ENCODE data around the gene OR2C1.
A peak's percentile ranks its signal among the peaks of the same experiment; 100 is the strongest.

Gene OR2C1

GRCh38 chr16:3355589-3355988 lies at the start of gene OR2C1:
OR2C1 (plus strand) TSS chr16:3355889; CDS start chr16:3355941, 52 bp downstream.
- DNase-seq (ENCODE audit: low read depth in 2 of 3, low spot score in 2 of 3): no peak

DNA sequence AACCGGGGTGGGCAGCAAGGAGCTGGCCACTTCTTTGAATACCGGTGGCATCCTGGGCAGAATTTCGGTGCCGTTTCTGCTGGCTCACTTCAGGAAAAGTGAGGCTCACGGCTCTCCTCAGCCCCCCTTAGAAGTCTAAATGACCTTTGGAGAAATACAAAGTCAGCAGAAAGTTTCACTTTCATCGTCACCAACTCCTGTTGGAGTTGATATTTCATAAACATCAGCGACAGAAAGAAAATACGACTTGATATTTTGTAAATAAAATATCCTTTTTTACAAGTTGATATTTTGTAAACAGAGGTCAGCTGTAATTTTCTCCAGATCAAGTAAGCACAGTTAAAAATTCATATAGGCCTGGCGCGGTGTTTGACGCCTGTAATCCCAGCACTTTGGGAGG lies 49.6 kb upstream of the OR2C1 start:
- DNase-seq (ENCODE audit: low read depth in 2 of 3, low spot score in 2 of 3): no peak

DNA sequence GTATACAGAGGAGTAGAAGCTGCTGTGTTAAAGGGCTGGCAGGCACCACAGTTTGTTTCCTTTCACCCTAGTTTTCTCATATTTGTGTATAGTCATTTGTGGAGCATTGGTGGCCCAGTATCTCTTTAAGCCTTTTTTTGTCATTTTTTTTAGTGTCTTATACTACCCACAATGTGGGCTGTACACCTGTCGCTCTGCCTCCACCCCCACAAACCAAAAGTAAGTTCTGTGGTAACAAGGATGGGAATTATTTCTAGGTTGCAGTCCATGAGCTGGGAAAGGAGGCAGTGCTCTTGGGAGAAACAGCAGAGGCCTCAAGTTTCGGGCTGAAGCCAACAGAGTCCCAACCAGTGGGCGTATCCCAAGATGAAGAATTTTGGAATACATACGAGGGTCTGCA lies 44.2 kb upstream of the OR2C1 start:
- DNase-seq (ENCODE audit: low read depth in 2 of 3, low spot score in 2 of 3): no peak

DNA sequence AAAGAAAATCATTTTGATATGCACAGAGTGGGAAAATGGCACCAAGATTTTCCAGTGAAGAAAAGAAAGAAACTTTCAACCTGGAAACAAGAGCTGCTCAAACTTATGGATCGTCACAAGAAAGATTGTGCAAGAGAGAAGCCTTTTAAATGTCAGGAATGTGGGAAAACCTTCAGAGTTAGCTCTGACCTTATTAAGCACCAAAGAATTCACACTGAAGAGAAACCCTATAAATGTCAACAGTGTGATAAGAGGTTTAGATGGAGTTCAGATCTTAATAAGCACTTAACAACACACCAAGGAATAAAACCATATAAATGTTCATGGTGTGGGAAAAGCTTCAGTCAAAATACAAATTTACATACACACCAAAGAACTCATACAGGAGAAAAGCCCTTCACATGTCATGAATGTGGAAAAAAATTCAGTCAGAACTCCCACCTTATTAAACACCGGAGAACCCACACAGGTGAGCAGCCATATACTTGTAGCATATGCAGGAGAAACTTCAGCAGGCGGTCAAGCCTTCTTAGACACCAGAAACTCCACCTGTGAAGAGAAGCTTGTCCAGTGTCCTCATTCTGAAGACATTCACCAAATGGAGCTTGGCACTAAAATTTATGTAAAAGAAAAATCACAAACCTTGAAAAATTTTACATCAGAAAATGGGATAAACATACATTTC lies 38.2 kb upstream of the OR2C1 start:
- DNase-seq (ENCODE audit: low read depth in 2 of 3, low spot score in 2 of 3): no peak

DNA sequence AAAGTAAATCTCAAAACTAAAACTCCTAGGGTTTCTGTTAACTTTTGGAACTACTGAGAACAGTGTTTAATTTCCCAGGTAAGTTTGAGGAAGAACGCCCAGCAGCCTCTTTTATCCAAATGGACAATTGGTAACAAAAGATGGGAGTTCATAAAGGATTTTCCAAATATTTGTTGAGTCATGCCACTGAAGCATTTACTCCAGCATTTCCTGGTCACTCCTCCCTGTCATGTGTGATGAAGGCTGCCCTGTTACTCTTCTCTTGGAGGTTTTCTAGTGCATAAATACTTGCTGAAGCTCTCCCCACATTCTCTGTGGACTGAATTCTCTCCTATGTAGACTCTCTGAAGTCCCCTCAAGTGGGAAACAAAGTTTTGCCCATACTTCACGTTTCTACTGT lies 33.9 kb upstream of the OR2C1 start:
- no peak for DNase-seq (ENCODE audit: low read depth in 2 of 3, low spot score in 2 of 3)

DNA sequence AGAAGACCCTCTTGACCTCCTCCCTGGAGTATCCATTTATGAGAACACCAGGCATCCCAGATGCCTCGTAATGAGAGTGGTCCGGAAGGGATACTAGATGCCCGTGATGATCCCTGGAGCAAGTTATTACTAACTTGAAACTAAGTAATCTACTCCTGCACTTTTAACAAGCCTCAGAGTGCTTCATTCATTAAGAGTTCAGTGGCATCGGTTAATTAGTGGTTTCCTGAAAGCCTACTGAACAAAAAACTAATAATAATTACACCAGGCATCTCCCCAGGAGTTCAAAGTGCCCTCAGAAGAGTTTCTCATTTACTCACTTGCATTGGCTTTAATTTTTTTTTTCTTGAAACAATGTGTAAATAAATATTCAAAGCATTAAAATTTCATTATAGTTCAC lies 28.2 kb upstream of the OR2C1 start:
- DNase-seq (ENCODE audit: low read depth in 2 of 3, low spot score in 2 of 3): no peak

GRCh38 chr16:3328104-3328503 lies 27.6 kb upstream of the OR2C1 start:
- no peak for DNase-seq (ENCODE audit: low read depth in 2 of 3, low spot score in 2 of 3)

GRCh38 chr16:3328643-3329042 lies 27.0 kb upstream of the OR2C1 start:
- DNase-seq (ENCODE audit: low read depth in 2 of 3, low spot score in 2 of 3): no peak

GRCh38 chr16:3346041-3346440 lies 9.6 kb upstream of the OR2C1 start:
- DNase-seq (ENCODE audit: low read depth in 2 of 3, low spot score in 2 of 3): no peak

- DNase-seq (ENCODE audit: low read depth in 2 of 3, low spot score in 2 of 3): no peak
Measured at GRCh38 chr16:3347586-3347985, 8.1 kb upstream of the OR2C1 start.

- DNase-seq (ENCODE audit: low read depth in 2 of 3, low spot score in 2 of 3): no peak
Measured at GRCh38 chr16:3348547-3349167, 7.0 kb upstream of the OR2C1 start.

DNA sequence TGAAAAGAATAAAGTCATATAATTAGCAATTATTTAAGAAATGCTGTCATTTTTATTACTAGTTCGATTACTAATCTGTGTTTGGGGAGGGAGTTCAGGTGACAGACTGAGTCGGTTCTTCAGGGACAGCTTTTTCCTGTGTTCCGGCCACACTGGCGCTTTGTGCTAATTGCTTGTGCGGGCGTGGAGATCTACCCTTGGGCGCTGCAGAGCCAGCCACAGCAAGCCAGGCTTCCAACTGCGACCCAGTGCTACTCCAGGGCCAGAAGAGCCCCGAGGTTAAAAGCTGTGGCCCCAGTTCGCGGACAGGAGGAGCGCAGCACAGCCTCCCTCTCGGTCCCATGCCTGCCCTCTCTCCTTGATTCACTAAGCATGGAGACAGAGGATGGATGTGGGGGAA lies 6.5 kb upstream of the OR2C1 start:
- no peak for DNase-seq (ENCODE audit: low read depth in 2 of 3, low spot score in 2 of 3)

DNA sequence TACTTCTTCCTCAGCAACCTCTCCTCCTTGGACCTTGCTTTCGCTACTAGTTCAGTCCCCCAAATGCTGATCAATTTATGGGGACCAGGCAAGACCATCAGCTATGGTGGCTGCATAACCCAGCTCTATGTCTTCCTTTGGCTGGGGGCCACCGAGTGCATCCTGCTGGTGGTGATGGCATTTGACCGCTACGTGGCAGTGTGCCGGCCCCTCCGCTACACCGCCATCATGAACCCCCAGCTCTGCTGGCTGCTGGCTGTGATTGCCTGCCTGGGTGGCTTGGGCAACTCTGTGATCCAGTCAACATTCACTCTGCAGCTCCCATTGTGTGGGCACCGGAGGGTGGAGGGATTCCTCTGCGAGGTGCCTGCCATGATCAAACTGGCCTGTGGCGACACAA lies 429 bp downstream of the OR2C1 start:
- no peak for DNase-seq (ENCODE audit: low read depth in 2 of 3, low spot score in 2 of 3)

- DNase-seq (ENCODE audit: low read depth in 2 of 3, low spot score in 2 of 3): no peak
Measured at GRCh38 chr16:3358871-3359270, 3.2 kb downstream of the OR2C1 start.

- no peak for DNase-seq (ENCODE audit: low read depth in 2 of 3, low spot score in 2 of 3)
Measured at GRCh38 chr16:3362931-3363330, 7.2 kb downstream of the OR2C1 start.

DNA sequence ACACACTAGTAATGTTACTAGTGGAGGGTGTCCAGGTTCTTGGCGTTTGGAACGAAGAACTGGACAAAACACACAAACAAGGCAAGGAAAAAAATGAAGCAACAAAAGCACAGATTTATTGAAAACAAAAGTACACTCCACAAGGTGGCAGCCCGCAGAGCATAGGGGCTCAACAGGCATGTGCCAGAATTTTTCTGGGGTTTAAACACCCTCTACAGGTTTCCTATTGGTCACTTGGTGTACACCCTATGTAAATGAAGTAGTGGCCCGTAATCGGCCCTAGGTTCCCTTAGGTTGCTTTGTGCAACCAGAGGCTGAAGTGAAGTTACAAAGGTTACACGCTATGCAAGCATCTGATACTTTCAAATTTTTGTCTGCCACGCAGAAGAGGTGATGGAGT lies 8.1 kb downstream of the OR2C1 start:
- no peak for DNase-seq (ENCODE audit: low read depth in 2 of 3, low spot score in 2 of 3)

DNA sequence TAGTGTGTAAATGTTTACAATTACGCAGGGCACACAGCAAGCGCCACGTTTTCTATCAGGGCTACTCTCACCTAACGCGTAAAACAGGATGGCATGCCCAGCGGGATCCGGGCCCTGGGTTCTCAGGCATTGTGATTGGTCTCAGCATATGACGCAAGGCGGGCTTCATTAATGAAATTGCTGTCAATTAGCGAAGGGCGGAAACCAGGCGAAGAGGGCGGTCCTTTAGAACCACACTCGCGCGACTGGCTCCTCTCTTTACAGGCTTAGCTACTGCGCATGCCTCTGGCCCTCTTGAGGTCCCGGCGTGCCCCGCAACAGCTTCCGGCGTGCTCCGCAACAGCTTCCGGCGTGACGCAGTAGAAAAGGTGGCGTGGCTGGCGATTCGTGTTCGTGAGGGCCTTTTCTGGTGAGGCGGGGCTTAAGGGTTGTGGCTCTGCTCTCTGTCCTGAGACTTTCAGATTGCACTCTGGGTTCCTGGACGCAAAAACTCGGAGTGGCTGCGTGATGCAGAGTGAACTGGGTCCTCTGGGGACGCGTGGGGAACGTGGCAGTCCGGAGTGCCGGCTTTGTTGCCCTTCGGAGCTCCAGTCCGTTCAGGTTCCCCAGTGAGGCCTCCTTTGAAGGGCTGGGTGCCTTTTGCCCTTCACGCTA lies 9.2 kb downstream of the OR2C1 start:
- DNase-seq (ENCODE audit: low read depth in 2 of 3, low spot score in 2 of 3): peak; percentile 60 to 69 (median 61)

- DNase-seq (ENCODE audit: low read depth in 2 of 3, low spot score in 2 of 3): no peak
Measured at GRCh38 chr16:3369073-3369472, 13.4 kb downstream of the OR2C1 start.

- no peak for DNase-seq (ENCODE audit: low read depth in 2 of 3, low spot score in 2 of 3)
Measured at GRCh38 chr16:3375680-3376079, 20.0 kb downstream of the OR2C1 start.

- no peak for DNase-seq (ENCODE audit: low read depth in 2 of 3, low spot score in 2 of 3)
Measured at GRCh38 chr16:3377917-3378316, 22.2 kb downstream of the OR2C1 start.

DNA sequence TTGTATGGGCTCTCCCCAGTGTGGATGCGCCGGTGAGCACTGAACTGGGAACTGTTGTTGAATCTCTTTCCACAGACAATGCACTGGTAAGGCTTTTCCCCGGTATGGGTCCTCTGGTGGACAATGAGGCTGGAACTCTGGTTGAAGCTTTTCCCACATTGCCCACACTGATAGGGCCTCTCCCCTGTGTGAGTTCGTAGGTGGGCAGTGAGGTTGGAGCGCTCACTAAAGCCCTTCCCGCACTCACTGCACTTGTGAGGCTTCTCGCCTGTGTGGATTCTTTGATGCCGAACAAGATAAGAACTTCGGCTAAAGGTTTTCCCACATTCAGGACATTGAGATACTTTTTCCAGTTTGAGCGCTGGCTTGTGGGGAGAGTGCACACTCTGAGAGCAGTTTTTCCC lies 27.4 kb downstream of the OR2C1 start:
- DNase-seq (ENCODE audit: low read depth in 2 of 3, low spot score in 2 of 3): no peak

DNA sequence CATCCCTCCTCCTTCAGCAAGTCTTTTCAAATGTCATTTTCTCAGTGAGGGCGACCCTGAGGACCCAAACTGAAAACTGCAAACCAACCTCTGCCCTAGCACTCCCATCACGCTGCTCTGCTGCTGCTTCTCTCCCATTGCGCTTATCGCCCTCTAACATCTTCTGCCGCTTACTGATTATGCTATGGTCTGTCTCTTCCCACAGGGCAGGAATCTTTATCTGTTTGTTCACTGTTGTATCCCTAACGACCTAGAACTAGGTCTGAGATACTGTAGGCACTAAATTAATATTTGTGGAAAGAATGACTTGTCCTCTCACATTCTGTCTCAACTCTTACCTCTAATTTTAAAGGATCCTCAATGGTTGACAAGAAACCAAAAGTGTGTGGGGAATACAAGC lies 32.6 kb downstream of the OR2C1 start:
- DNase-seq (ENCODE audit: low read depth in 2 of 3, low spot score in 2 of 3): no peak
